Peyer's patch (tissue), 4 donors: ENCODE data around the gene FAT1.

Experiments used
- CTCF ChIP-seq, 6 experiments: fragments of 450-650 bp in 4 of 6; fragments of 200-600 bp in 2 of 6; sonication (generic) in 1 of 6; IDR thresholded peaks; one replicate each; pipeline ENCODE4 v1.5.1; 2017 to 2019; ENCODE audit warnings: antibody characterized with exemption in 6 of 6, mild to moderate bottlenecking in 3 of 6, moderate library complexity in 1 of 6
- POLR2A ChIP-seq, 2 donors: fragments of 450-650 bp; IDR thresholded peaks; one replicate each; pipeline ENCODE4 v1.5.1; 2017; ENCODE audit warnings: antibody characterized with exemption in 2 of 2, mild to moderate bottlenecking in 2 of 2, moderate library complexity in 2 of 2

- no peak for TF ChIP-seq CTCF (IDR thresholded peaks at IDR 0.05)
- no peak for TF ChIP-seq POLR2A (IDR thresholded peaks at IDR 0.05)
Observed at GRCh38 chr4:186701788-186702187, 21.9 kb downstream of the FAT1 start.
